Stimulated activated CD8-positive, alpha-beta memory T cell treated with anti-CD3 and anti-CD28 coated beads, Interleukin-4, amount 100 ng/mL, for 1 hour (primary cell): Measurements from ENCODE around the gene MYO1E.
"Not testable (repeated sequence)": the region's sequence is repeated elsewhere in the genome, so short reads cannot be mapped to it uniquely, and the experiment has no call there.

Experiments
- DNase-seq, 2 donors: peaks; one replicate each; pipeline ENCODE4 v3.0.0-alpha.2; 2020; ENCODE audit warnings: low read depth in 2 of 2, low spot score in 1 of 2

Gene MYO1E

GRCh38 chr15:59172289-59172901, 200.3 kb downstream of the MYO1E start:
- DNase-seq = no peak

DNA sequence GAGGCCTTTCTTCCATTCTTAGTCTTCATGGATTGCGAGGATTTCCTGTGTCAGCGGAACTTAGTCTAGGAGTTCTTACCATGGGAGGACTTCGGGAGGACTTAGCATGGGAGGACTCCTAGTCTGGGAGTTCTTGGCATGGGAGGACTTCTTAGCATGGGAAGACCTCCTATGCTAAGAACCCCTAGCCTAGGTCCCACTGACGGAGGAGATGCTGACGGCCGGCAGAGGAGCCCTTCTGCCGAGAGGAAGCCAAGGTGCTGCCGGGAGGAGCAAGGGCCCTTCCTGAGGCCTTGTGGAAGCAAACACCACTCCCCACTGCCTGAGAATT, 201.6 kb downstream of the MYO1E start:
- no peak for DNase-seq

- no peak for DNase-seq
Observed at GRCh38 chr15:59170295-59171066, 202.2 kb downstream of the MYO1E start.

- DNase-seq = no peak
Observed at GRCh38 chr15:59169251-59169708, 203.4 kb downstream of the MYO1E start.

DNA sequence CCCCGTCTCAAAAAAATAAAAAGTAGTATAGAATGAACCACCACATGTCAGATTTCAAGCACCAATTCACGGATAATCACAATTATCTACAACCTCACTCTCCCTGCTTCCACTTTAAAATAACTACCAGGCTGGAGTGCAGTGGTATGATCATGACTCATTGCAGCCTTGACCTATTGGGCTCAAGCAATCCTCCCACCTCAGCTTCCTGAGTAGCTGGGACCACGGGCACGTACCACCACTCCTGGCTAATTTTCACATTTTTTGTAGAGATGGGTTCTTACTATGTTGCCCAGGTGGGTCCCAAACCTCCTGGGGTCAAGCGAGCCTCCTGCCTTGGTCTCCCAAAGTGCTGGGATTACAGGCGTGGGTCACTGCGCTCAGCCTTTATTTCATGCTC, 204.1 kb downstream of the MYO1E start:
- DNase-seq = no peak

- DNase-seq = no peak
Observed at GRCh38 chr15:59166601-59167265, 205.9 kb downstream of the MYO1E start.

- no peak for DNase-seq
Observed at GRCh38 chr15:59166166-59166565, 206.5 kb downstream of the MYO1E start.

DNA sequence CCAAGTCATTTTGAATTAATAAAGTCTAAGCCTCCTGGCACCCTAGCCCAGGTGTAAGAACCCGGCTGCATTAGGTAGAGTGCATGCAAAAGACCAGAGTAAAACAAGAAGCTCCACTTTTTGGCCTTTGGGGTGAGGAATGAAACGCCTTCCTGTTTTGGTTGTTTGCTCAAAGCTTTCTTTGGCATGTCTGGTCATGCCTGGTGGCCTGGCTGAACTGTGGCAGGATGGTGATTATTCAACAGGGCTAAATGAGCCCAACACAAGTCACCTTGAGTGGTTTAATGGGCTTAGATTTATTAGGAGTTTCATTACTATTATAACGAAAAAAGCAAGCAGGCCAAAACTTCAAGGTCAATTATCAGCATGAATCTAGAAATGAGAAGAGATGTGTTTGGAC, 206.9 kb downstream of the MYO1E start:
- DNase-seq = no peak

DNA sequence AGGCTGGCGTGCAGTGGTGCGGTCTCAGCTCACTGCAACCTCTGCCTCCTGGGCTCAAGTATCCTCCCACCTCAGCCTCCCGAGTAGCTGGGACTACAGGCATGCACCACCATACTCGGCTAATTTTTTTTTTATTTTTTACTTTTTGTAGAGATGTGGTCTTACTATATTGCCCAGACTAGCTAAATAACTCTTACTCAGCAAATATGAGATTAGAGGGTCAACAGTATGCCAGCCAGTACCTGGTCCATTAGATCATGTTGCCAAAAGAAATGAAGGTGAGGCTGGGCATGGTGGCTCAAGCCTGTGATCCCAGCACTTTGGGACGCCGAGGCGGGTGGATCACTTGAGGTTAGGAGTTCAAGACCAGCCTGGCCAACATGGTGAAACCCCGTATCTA, 210.6 kb downstream of the MYO1E start:
- DNase-seq = not testable (repeated sequence)

- no peak for DNase-seq
Observed at GRCh38 chr15:59160880-59161593, 211.6 kb downstream of the MYO1E start.

DNA sequence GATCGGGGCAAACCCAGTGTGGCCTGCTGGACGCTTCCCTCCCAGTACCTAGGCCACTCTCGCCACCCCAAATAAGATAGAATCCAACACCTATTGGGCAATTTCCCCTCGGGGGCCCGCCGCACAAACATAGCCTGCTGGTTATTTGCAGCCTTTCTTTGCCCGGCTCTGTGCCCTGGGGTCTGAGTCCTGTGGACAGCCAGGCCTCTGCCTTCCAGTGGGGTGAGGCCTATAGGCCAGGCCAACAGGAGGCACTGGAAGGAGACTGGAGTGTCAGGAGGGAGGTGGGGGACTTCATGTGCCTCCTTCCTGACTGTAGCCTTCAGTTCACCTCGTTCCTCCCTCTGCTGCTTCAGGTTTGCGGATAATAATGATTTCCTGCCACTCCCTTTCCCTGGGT, 213.5 kb downstream of the MYO1E start:
- no peak for DNase-seq

- DNase-seq = no peak
Observed at GRCh38 chr15:59158701-59159034, 214.0 kb downstream of the MYO1E start.

- no peak for DNase-seq
Observed at GRCh38 chr15:59157840-59158700, 214.6 kb downstream of the MYO1E start.

DNA sequence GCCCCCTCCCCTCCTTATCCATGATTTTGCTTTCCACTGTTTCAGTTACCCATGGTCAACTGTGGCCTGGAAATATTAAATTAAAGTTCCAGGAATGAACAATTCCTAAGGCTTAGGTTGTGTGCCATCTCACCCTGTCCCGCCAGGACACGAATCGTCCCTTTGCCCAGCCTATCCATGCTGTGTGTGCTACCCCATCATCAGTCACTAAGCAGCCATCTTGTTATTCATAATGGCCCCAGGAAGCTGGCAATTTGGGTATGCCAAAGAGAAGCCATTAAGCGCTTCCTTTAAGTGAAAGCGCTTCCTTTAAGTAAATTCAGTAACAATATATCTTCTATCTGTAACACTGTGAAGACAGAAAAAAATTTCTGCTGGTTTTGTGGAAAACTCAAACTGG, 215.3 kb downstream of the MYO1E start:
- DNase-seq = no peak

DNA sequence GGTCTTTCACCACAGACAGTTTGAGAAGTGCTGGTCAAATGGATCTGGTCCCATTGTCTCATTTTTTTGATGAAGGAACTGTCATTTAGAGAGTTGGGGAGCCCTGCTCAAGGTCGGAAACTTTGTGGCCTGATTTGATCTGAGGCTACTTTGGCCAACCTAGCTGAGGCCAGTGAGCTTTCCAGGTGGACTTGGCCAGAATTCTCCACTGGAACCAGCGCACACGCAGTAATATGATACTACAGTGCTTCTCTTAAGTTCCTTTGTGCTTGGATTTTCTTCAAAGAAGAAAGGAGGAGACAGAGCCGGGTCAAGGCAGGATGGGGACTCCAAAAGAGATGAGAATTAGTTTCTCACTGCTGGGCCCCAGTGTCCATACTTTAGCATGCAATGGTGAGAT, 217.2 kb downstream of the MYO1E start:
- DNase-seq = no peak

- DNase-seq = no peak
Observed at GRCh38 chr15:59154243-59154642, 218.4 kb downstream of the MYO1E start.

DNA sequence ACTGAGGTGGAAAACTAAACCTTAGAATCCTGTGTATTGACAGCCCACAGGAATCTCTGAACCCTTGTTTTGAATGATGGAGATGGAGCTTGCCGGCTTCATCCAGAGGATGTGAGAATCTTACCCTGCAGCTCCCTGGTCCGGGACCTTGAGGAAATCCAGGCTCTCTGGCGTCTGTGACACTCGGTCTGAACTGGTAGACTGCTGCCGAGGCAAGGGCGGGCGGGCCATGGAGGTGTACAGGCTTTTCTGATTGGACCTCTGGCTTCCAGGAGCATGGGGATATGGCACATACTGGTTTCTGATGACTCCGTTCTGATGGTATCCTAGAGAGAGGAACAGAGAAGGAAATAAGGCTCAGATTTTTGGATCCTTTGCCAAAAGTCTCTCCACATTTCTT, 219.2 kb downstream of the MYO1E start:
- no peak for DNase-seq

DNA sequence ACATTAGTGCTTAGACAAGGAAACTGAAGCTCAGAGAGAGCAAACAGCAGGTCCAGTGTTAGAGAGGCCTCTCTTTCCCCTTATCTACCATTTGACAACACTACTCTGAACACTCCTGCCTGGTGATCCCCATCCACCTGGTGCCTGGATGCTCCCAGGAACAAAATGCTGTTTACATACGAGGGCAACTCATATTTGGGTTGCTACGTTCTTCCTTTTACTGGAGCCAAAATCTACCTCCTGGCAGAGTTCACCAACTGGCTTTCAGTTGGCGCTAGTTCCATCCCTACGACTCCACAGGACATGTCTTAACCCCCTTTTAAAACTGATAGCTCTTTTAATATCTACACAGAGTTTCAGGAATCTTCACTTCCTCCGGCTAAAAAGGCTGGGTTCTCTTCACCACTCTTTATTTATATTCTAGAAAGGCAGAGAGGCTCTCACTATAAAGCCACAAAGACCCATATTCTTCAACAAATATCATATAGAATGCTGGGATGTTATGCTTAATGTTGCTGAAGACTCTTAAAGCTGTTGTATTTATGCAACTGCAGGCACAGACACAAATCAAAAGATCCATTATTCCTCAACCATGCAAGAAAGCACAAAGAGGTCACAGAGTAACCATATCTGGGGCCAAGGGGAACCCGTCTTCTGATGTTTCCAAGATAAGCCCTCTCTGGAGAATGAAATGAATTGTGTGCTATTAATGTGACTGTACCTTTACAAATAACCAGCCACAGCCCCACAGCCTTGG, 219.8 kb downstream of the MYO1E start:
- no peak for DNase-seq

DNA sequence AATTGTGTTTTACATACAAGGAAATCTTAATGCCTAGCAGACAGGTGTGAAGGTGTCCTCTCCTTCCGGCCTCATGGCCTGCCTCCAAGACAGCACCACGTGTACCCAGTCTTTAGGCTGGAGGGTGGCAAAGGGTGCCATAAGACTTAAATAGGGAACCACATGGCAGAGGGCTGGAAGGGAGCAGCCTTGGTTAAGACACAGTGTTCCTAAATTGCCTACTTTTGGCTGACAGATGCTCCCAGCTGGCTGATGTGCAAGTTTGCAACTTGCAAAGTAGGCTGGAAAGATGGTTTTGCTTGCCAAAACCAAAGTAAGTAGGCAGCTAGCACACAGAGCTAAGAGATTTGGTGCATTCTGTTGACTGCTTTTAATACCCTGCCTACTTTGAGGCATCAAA, 222.5 kb downstream of the MYO1E start:
- DNase-seq = no peak

DNA sequence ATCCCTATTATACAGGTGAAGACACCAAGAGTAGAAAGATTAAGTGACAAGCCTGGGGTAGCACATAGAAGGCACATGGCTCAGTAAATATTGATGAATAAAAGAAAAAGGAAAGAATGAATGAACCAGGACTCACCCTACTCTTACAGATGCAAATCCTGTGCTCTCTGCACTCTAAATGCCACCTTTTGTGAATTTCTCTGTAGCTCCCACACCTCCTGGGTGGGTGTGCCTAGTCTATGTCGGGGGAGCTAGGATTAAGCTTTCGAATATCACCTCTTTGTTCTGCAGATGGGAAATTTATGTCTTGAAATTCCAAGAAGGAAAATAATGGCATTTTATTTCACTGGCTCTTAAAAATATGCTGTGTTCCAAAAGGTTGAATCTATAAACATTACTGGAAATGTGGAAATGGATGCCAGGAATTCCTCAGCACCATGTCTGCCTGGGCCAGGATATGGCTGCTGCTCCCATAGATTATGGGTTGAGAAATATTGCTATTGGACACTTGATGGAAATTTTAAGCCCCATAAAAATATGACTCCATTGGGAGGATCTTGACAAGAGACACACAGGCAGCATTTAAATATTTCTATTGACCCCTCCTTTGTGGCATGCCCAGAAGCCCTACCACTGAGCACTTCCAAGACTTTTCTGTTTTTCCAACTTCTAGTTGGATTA, 224.4 kb downstream of the MYO1E start:
- no peak for DNase-seq
